VCaP (cell line): ENCODE measurements around the gene GIMAP8.

Experiments
- H3K27ac ChIP-seq: fragments of 450-650 bp; 2 replicates; pipeline ENCODE4 v1.5.1; 2017
- CTCF ChIP-seq: fragments of 450-650 bp; conservative IDR thresholded peaks from 2 replicates; pipeline ENCODE4 v1.5.1; 2017; ENCODE audit warnings: mild to moderate bottlenecking, moderate library complexity

The GIMAP8 gene

GRCh38 chr7:150450491-150451001 lies at the start of gene GIMAP8:
TSS of gene GIMAP8 (plus strand) at chr7:150450630. CDS start at chr7:150466699, 16,069 bp downstream.
- no peak for TF ChIP-seq CTCF
- no peak within 1 kb of the TSS for H3K27ac ChIP-seq

GRCh38 chr7:150400788-150401423 lies 49.5 kb upstream of the GIMAP8 start:
- no peak overlapping the region for H3K27ac ChIP-seq
- no peak for TF ChIP-seq CTCF

- no peak for TF ChIP-seq CTCF
- H3K27ac ChIP-seq, result no peak overlapping the region
Observed at GRCh38 chr7:150401424-150401790, 49.0 kb upstream of the GIMAP8 start.

- H3K27ac ChIP-seq, result no peak overlapping the region
- no peak for TF ChIP-seq CTCF
Observed at GRCh38 chr7:150401861-150402631, 48.4 kb upstream of the GIMAP8 start.

GRCh38 chr7:150402671-150403321 lies 47.6 kb upstream of the GIMAP8 start:
- H3K27ac ChIP-seq, result peak overlapping the region; percentile 95

GRCh38 chr7:150403376-150404171 lies 46.9 kb upstream of the GIMAP8 start:
- H3K27ac ChIP-seq, result peak overlapping the region; percentile 95

More at GRCh38 chr7:150402671-150403321, 47.6 kb upstream of the GIMAP8 start:
- TF ChIP-seq CTCF, result no peak

More at GRCh38 chr7:150403376-150404171, 46.9 kb upstream of the GIMAP8 start:
- no peak for TF ChIP-seq CTCF
